H9 (cell line): Measurements from ENCODE around the gene ASB8. TPM values are rescaled to one million over a fixed set of nuclear protein-coding genes. Genes with fewer than 3 reads are reported as not detected.

Source experiments
- DNase-seq: peaks from one replicate; pipeline ENCODE4 v3.0.0-alpha.2; 2017
- H2AFZ ChIP-seq: one replicate; pipeline ENCODE4 v1.6.1; 2013; ENCODE audit warnings: mild to moderate bottlenecking, low read length, control low read depth, moderate library complexity
- H2AK5ac ChIP-seq: 2 replicates; pipeline ENCODE4 v1.6.1; 2013; ENCODE audit warnings: low read length, control low read depth, mixed read lengths; ENCODE audit not compliant: insufficient read length
- H2BK120ac ChIP-seq: one replicate; pipeline ENCODE4 v1.6.1; 2013; ENCODE audit warnings: low read depth, mild to moderate bottlenecking, low read length, control low read depth, inconsistent platforms; ENCODE audit not compliant: poor library complexity, severe bottlenecking
- H2BK12ac ChIP-seq: 2 replicates; pipeline ENCODE4 v1.6.1; 2013; ENCODE audit warnings: low read length, control low read depth, mixed read lengths, low read depth; ENCODE audit not compliant: insufficient read length
- H2BK15ac ChIP-seq: 2 replicates; pipeline ENCODE4 v1.6.1; 2013; ENCODE audit warnings: low read depth, low read length, control low read depth
- H2BK20ac ChIP-seq: one replicate; pipeline ENCODE4 v1.6.1; 2013; ENCODE audit warnings: low read depth, mild to moderate bottlenecking, low read length, control low read depth, inconsistent platforms; ENCODE audit not compliant: poor library complexity, severe bottlenecking
- H2BK5ac ChIP-seq: 2 replicates; pipeline ENCODE4 v1.6.1; 2013; ENCODE audit warnings: low read length, control low read depth, mixed read lengths; ENCODE audit not compliant: insufficient read length
- H3K14ac ChIP-seq: 2 replicates; pipeline ENCODE4 v1.6.1; 2013; ENCODE audit warnings: low read length, control low read depth; ENCODE audit not compliant: insufficient read depth
- H3K18ac ChIP-seq: 2 replicates; pipeline ENCODE4 v1.6.1; 2013; ENCODE audit warnings: low read depth, mild to moderate bottlenecking, mixed read lengths, low read length, control low read depth; ENCODE audit not compliant: insufficient read length
- H3K23ac ChIP-seq: 2 replicates; pipeline ENCODE4 v1.6.1; 2013; ENCODE audit warnings: low read length, control low read depth, mixed read lengths, low read depth; ENCODE audit not compliant: insufficient read length
- H3K23me2 ChIP-seq: 2 replicates; pipeline ENCODE4 v1.6.1; 2013; ENCODE audit warnings: low read depth, mild to moderate bottlenecking, mixed read lengths, low read length, control low read depth; ENCODE audit not compliant: insufficient read length, poor library complexity, severe bottlenecking
- H3K27ac ChIP-seq: 2 replicates; pipeline ENCODE4 v1.5.1; 2013; ENCODE audit warnings: low read length, control low read depth, mixed read lengths, low read depth; ENCODE audit not compliant: insufficient read length
- H3K27me3 ChIP-seq: 2 replicates; pipeline ENCODE4 v1.6.1; 2013; ENCODE audit warnings: low read length, control low read depth, inconsistent platforms; ENCODE audit not compliant: insufficient read depth
- H3K4ac ChIP-seq: 2 replicates; pipeline ENCODE4 v1.6.1; 2013; ENCODE audit warnings: low read depth, mild to moderate bottlenecking, control low read depth, inconsistent platforms, low read length, moderate library complexity
- H3K4me1 ChIP-seq: 2 replicates; pipeline ENCODE4 v1.6.1; 2013; ENCODE audit warnings: low read length, control low read depth, inconsistent platforms; ENCODE audit not compliant: insufficient read depth
- H3K4me2 ChIP-seq: 2 replicates; pipeline ENCODE4 v1.6.1; 2013; ENCODE audit warnings: low read length, control low read depth, mixed read lengths; ENCODE audit not compliant: insufficient read length, insufficient read depth
- H3K56ac ChIP-seq: 2 replicates; pipeline ENCODE4 v1.6.1; 2013; ENCODE audit warnings: low read depth, mild to moderate bottlenecking, mixed read lengths, low read length, control low read depth; ENCODE audit not compliant: insufficient read length
- H3K79me1 ChIP-seq: 2 replicates; pipeline ENCODE4 v1.6.1; 2013; ENCODE audit warnings: low read depth, mild to moderate bottlenecking, moderate library complexity, low read length, control low read depth, inconsistent platforms; ENCODE audit not compliant: insufficient read depth, poor library complexity, severe bottlenecking
- H3K79me2 ChIP-seq: 2 replicates; pipeline ENCODE4 v1.6.1; 2013; ENCODE audit warnings: low read length, control low read depth, inconsistent platforms; ENCODE audit not compliant: insufficient read depth
- H3K9ac ChIP-seq: 2 replicates; pipeline ENCODE4 v1.6.1; 2013; ENCODE audit warnings: low read length, control low read depth, mixed read lengths; ENCODE audit not compliant: insufficient read length; ENCODE audit errors: extremely low read depth
- H3K9me3 ChIP-seq: one replicate; pipeline ENCODE4 v1.6.1; 2013; ENCODE audit warnings: low read depth, low read length, inconsistent platforms; ENCODE audit not compliant: control insufficient read depth
- H3T11ph ChIP-seq: one replicate; pipeline ENCODE4 v1.6.1; 2013; ENCODE audit warnings: mild to moderate bottlenecking, low read length, control low read depth, inconsistent platforms
- H4K20me1 ChIP-seq: one replicate; pipeline ENCODE4 v1.6.1; 2013; ENCODE audit not compliant: control insufficient read depth, insufficient read length, insufficient read depth
- H4K5ac ChIP-seq: 2 replicates; pipeline ENCODE4 v1.6.1; 2013; ENCODE audit warnings: low read depth, mild to moderate bottlenecking, mixed read lengths, low read length, control low read depth; ENCODE audit not compliant: insufficient read length
- H4K8ac ChIP-seq: replicated peaks from 2 replicates; pipeline ENCODE4 v1.6.1; 2013; ENCODE audit warnings: low read length, control low read depth, mixed read lengths, low read depth; ENCODE audit not compliant: insufficient read length
- H4K91ac ChIP-seq: 2 replicates; pipeline ENCODE4 v1.6.1; 2013; ENCODE audit warnings: low read depth, mild to moderate bottlenecking, moderate library complexity, mixed read lengths, low read length, control low read depth; ENCODE audit not compliant: insufficient read length
- H3K27ac Mint-ChIP-seq, 3 experiments: 2 replicates in 2 of 3; 3 replicates in 1 of 3; pipeline ENCODE4 v1.8.0; 2020 to 2021; ENCODE audit warnings: mixed read lengths in 3 of 3, mild to moderate bottlenecking in 1 of 3, moderate library complexity in 1 of 3
- H3K27me3 Mint-ChIP-seq: 2 replicates; pipeline ENCODE4 v1.8.0; 2021; ENCODE audit warnings: low read depth, mild to moderate bottlenecking, moderate library complexity, mixed read lengths
- H3K36me3 Mint-ChIP-seq, 3 experiments: 2 replicates in 2 of 3; 3 replicates in 1 of 3; pipeline ENCODE4 v1.8.0; 2020 to 2021; ENCODE audit warnings: low read depth in 3 of 3, mixed read lengths in 3 of 3; ENCODE audit not compliant: insufficient read depth in 1 of 3
- H3K4me1 Mint-ChIP-seq, 2 experiments: 2 replicates each; pipeline ENCODE4 v1.8.0; 2020; ENCODE audit warnings: mixed read lengths in 2 of 2
- H3K4me3 Mint-ChIP-seq, 2 experiments: 2 replicates in 1 of 2; 3 replicates in 1 of 2; pipeline ENCODE4 v1.8.0; 2020 to 2021; ENCODE audit warnings: mild to moderate bottlenecking in 2 of 2, mixed read lengths in 2 of 2, moderate library complexity in 1 of 2
- H3K9me3 Mint-ChIP-seq, 2 experiments: 2 replicates in 1 of 2; 3 replicates in 1 of 2; pipeline ENCODE4 v1.8.0; 2020; ENCODE audit warnings: mild to moderate bottlenecking in 2 of 2, mixed read lengths in 2 of 2, moderate library complexity in 1 of 2
- WGBS: extraction: QIAGEN DNeasy Blood & Tissue Kit; methylation state at CpG from one replicate; pipeline ENCODE4 v1.1.7; 2013; ENCODE audit warnings: missing lambda C conversion rate, low lambda C conversion rate, mixed read lengths; ENCODE audit not compliant: insufficient read length; ENCODE audit errors: extremely low coverage; 5-methylcytosine and 5-hydroxymethylcytosine counted together
- total RNA-seq: library from RNA; stranded (reverse); gene quantifications from 2 replicates; pipeline ENCODE4 v1.2.1, GENCODE V29; 2021
- TF ChIP-seq, protein P1 (sequence below): fragments of 200-600 bp; sonication (generic); conservative IDR thresholded peaks from 3 replicates; pipeline ENCODE4 v1.8.0; 2021; ENCODE audit warnings: antibody characterized with exemption, mild to moderate bottlenecking

The ASB8 gene
- total RNA-seq, 1 experiment from 2014 or later = 10.9 TPM

DNA sequence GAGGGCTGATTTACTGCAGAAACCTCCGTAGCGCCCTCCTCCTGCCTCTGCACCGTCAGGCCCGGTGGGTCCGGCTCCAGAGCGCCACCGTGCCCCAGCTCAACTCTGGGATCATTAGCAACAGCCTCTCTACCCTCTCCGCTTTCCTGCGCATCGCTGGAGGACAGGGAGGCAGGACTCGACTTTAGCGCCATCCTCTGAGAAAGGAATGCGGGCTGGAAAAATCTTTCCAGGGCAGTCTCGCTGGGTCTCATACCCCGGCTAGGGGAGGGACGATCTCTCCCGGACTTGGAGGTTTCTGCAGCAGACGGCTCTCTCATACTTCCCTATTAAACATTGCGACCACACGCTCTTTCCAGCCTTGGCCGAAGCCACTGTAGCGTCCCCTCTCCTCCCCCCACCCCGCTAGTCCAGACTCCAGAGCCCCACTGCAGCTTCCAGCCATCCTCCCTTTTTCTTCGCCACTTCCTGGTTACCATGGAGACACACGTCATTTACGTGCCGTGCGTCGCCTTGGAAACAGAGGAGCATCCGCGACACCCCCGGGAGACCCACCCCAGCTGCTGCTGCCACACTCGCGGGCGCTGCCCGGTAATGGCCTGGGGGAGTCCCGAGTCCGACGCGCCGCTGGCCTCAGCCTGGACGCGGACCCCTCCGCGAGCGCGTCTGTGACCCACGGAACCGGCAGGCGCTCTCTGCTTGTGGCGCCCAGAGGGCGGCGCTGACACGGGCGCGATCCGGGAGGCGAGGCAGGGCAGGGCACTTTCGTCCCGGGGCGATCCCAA lies 26.0 kb upstream of the ASB8 start, which contains the start of gene CCDC184:
Gene CCDC184, plus strand, starts transcription at position 554 of the 785 bp plus-strand sequence. CDS start 479 bp downstream, outside the sequence.
- Histone ChIP-seq H2BK20ac (no peak within 1 kb of the TSS), H2BK12ac (no peak within 1 kb of the TSS), H2BK120ac (no peak within 1 kb of the TSS), H3K4ac (no peak within 1 kb of the TSS), H3K79me2 (no peaks in the 10 kb centered on the region), H4K8ac (no peak within 1 kb of the TSS), H2AK5ac (no peak within 1 kb of the TSS), H3K23me2 (peaks cover 21% of the 10 kb centered on the region), H3K4me1 (no peaks in the 10 kb centered on the region), H2BK15ac (no peak within 1 kb of the TSS), H3K9me3 (no peaks in the 10 kb centered on the region), H2AFZ (no peak within 1 kb of the TSS), H3K9ac (no peak within 1 kb of the TSS), H3T11ph (no peak within 1 kb of the TSS), H3K56ac (no peak within 1 kb of the TSS), H4K20me1 (no peaks in the 10 kb centered on the region), H3K79me1 (no peaks in the 10 kb centered on the region), H4K91ac (no peak within 1 kb of the TSS), H3K4me2 (peak within 1 kb of the TSS; percentile 54), H3K23ac (no peak within 1 kb of the TSS), H3K14ac (no peak within 1 kb of the TSS), H3K27me3 (peaks cover 15% of the 10 kb centered on the region; the same call in 1 of the 2 replicates), H3K18ac (no peak within 1 kb of the TSS), H2BK5ac (no peak within 1 kb of the TSS), H3K27ac (no peak within 1 kb of the TSS), H4K5ac (no peak within 1 kb of the TSS)
- DNase-seq = peak; percentile 86
- Mint-ChIP-seq H3K9me3 (no peaks in the 10 kb centered on the region; a peak in 2 of 5 replicates), H3K4me3 (peak within 1 kb of the TSS; percentile 79 to 87), H3K4me1 (peaks cover 29 to 35% of the 10 kb centered on the region in 2 experiments), H3K36me3 (no peaks in the 10 kb centered on the region), H3K27ac (peak within 1 kb of the TSS; percentile 8 to 82 (median 63); a peak in 2 of 7 replicates), H3K27me3 (peaks cover 98% of the 10 kb centered on the region)
- WGBS = no CpG with 5 or more reads among the region's 61 CpGs
- TF ChIP-seq, protein P1, sequence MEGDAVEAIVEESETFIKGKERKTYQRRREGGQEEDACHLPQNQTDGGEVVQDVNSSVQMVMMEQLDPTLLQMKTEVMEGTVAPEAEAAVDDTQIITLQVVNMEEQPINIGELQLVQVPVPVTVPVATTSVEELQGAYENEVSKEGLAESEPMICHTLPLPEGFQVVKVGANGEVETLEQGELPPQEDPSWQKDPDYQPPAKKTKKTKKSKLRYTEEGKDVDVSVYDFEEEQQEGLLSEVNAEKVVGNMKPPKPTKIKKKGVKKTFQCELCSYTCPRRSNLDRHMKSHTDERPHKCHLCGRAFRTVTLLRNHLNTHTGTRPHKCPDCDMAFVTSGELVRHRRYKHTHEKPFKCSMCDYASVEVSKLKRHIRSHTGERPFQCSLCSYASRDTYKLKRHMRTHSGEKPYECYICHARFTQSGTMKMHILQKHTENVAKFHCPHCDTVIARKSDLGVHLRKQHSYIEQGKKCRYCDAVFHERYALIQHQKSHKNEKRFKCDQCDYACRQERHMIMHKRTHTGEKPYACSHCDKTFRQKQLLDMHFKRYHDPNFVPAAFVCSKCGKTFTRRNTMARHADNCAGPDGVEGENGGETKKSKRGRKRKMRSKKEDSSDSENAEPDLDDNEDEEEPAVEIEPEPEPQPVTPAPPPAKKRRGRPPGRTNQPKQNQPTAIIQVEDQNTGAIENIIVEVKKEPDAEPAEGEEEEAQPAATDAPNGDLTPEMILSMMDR = peak; percentile 51; the same call in 2 of the 3 replicates
